Karpas-422 (cell line): ENCODE measurements around the gene PRR5. TPM values are rescaled to one million over a fixed set of nuclear protein-coding genes. Genes with fewer than 3 reads are reported as not detected.

Source experiments
- total RNA-seq: library from RNA; depleted of rRNA; stranded (reverse); fragments of >200 nt; shearing (Covaris generic); gene quantifications from 2 replicates; pipeline ENCODE4 v1.2.3, GENCODE V29; 2014; ENCODE audit warnings: low replicate concordance; rRNA removed

The PRR5 gene
- total RNA-seq, 1 experiment from 2014 or later = not detected

Other genes with a start within 250 kb of the PRR5 start
- gene RTL6, start 204.0 kb upstream of the PRR5 start, total RNA-seq = not detected in 2 replicates
- gene ARHGAP8, start 50.4 kb downstream of the PRR5 start, total RNA-seq = not detected in 2 replicates